Left lobe of liver (tissue), 2 donors: Measurements from ENCODE around the gene PSMA2. TPM values are rescaled to one million over a fixed set of nuclear protein-coding genes. Genes with fewer than 3 reads are reported as not detected.

Source experiments
- ATAC-seq: fragments of 200-7000 bp; cut with Tn5 transposase; one replicate; pipeline ENCODE4 v1.9.1; 2020; ENCODE audit warnings: mild to moderate bottlenecking, moderate library complexity
- DNase-seq: peaks from one replicate; pipeline ENCODE4 v3.0.0-alpha.2; 2020; ENCODE audit warnings: low spot score
- total RNA-seq: library from RNA; stranded (reverse); gene quantifications from one replicate; pipeline ENCODE4 v1.2.1, GENCODE V29; 2021
- donor health status: DM: no; HTN: no; CAD: no; lungs with moderate emphysema.
- donor health status: DM: no; HTN: yes; CAD: no.

Gene PSMA2
- total RNA-seq = 59.7 TPM

DNA sequence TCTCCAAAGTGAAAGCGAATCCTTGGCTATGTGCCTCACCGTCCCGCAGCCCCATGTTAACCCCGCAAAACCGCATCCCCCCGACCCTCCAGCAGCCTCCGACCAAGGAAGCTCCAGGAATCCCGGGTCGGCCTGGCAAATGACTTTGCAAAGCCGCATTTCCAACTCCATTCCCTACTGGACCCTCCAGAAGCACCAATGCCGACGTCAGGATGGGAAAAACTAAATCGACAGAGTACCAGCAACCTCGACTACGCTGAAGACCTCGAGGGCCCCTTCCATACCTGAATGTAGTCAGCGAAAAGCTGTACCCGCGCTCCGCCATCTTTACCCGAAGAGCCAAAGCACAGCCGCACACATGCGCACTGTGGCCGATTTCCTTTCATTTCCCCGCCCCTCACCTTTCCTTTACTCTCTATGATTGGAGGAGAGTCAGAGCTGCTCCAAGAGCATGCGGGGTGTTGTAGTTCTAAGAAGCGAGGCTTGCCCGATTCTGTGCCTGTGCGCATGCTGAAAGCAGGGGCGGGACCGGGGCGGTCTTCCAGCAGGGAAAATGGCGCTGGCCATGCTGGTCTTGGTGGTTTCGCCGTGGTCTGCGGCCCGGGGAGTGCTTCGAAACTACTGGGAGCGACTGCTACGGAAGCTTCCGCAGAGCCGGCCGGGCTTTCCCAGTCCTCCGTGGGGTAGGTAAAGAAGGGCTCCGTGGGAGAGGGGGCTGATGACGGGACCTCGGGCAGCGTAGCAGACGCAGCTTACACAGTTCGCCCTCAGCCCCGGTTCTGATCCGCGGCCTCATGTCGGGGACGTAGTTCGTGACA lies at the start of gene PSMA2, which contains the start of gene MRPL32:
Gene PSMA2, minus strand, starts transcription at position 341 of the 818 bp plus-strand sequence. Its CDS starts 16 bp downstream, at position 325.
Gene MRPL32, plus strand, starts transcription at position 543 of the 818 bp plus-strand sequence. Its CDS starts 11 bp downstream, at position 554.
- ATAC-seq (peak; percentile 95), DNase-seq (peak; percentile 96)

DNA sequence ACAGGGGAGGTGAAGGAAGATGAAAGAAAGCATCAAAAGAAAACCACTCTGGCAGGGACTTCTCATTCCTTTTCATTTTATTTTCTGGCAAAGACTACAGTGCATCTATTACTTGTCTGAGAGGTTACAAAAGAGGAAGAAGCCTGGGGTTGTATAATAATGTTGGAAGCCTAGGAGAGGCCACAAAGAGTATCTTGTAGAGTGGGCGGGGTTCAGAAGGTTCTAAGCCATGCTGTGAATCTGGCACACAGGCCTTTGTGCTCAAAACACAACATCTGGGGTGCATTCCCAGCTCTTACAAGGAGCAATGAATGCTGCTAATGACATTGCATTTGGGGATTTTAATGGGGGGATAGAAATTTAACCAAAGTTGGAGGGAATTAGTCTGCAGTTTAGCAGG lies 49.6 kb upstream of the PSMA2 start:
- DNase-seq = no peak
- no peak for ATAC-seq

DNA sequence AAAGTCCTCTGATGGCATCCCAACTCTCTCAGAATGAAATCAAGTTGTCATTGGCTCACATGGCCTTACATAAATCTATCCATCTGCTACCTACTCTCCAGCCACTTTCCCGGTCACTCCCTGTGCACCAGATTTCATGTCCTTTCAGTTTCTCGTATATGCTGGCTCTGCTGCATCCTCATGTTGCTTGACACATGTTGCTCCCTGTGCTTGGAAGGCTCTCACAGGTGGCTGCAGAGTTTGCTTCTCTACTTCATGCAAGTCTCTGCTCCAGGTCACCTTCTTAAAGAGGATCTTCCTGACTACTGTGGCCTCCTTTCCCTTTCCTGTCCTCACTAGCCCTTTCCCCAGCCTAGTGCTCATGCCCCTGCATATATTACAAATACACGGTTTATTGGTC lies 48.5 kb upstream of the PSMA2 start:
- no peak for DNase-seq
- ATAC-seq = no peak

DNA sequence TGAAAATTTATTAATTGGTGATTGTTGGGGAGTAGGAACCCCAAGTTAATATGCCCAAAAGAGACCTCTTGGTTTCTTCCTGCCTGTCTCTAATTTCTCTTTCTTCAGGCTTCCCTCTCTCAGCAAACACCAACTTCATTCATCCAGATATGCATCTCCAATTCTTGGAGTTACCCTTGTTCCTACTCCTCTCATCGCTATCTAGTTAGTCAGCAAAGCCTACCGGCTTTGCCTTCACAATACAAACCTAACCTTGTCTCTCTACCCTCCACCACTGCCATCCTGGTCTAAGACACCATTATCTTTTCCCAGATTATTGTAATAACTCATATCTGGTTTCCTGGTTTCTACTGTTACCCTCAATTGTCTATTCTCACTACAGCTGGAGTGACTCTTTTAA lies 48.1 kb upstream of the PSMA2 start:
- DNase-seq = no peak
- no peak for ATAC-seq

DNA sequence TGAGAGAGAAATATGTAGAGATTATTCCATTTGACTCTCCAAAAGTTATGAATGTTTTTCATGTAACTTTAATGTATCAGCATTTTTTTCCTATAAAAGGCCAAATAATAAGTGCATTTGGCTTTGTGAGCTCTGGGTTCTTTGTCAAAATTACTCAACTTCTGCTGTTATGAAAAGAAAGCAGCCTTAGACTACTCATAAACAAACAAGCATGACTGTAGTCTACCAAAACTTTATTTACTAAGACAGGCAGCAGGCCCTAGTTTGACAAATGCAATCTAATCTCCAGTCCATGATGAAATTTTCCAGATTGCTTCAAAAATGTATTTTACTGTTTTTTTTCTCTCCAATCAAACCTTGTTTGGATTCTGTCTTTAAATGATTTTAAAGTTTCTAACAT lies 46.5 kb upstream of the PSMA2 start:
- ATAC-seq = no peak
- no peak for DNase-seq

DNA sequence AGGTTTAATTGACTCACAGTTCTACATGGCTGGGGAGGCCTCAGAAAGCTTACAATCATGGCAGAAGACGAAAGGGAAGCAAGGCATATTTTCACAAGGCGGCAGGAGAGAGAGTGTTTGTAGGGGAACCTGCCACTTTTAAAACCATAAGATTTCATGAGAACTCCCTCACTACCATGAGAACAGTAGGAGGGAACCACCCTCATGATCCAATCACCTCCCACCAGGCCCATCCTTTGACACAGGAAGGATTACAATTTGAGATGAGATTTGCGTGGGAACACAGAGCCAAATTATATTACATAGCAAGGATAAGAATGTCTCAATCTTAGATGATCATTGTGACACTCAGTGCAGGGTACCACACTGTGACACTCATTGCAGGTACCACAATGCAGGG lies 44.4 kb upstream of the PSMA2 start:
- no peak for DNase-seq
- no peak for ATAC-seq

DNA sequence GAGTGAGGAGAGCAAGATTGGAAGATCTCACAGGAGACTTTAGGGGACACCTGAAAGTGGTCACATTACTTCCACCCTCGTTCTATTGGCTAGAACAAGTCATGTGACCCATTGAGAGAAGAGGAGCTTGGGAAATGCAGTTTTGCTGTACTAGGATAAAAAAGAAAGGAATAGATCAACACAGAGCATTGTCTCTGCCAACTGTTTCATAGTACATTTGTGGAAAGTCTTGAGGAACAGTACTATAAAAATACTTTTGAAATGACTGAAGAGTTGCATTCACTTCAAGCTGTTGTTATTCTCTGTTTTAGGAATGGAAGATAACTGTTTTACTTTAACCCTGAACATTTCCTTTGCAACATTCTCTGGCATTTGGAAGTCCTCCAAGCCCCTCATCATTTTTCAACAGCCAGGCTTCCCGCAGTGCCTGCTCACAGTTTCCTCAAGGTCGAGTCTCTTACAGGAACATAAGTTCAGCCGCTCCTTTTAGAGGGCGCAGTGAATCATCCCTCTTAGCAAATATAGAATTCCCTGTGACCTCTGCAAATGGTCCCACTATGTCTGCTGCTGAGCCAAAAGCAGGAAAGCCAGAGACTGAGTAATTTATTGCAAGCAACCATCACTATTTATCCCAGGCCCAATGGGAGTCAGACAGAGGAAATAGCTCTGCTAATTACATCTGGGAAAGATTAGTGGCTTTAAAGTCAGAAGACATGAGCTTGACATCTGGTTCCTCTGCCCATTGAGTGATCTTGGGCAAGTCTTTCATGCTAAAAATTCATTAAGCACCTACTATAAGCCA lies 40.9 kb upstream of the PSMA2 start:
- ATAC-seq (peak; percentile 59), DNase-seq (no peak)

DNA sequence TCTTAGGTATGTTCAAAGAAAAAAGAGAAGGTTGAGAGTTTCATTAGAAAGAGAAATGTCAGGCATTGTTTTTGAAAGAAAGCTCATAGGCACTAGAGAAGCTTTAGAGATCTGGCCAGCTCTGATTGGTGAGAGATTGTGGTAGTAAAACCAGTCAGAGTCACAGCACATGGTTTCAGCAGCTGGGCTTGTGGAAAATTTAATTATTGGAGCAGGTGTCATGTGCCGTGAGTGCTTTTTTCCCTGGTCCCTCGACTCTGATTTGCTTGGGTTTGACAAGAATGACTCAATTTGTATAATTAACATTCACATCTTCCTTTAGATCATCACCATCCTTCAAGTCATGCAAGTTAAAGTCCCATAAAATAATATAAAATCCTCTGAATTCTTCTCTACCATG lies 35.4 kb upstream of the PSMA2 start:
- no peak for DNase-seq

DNA sequence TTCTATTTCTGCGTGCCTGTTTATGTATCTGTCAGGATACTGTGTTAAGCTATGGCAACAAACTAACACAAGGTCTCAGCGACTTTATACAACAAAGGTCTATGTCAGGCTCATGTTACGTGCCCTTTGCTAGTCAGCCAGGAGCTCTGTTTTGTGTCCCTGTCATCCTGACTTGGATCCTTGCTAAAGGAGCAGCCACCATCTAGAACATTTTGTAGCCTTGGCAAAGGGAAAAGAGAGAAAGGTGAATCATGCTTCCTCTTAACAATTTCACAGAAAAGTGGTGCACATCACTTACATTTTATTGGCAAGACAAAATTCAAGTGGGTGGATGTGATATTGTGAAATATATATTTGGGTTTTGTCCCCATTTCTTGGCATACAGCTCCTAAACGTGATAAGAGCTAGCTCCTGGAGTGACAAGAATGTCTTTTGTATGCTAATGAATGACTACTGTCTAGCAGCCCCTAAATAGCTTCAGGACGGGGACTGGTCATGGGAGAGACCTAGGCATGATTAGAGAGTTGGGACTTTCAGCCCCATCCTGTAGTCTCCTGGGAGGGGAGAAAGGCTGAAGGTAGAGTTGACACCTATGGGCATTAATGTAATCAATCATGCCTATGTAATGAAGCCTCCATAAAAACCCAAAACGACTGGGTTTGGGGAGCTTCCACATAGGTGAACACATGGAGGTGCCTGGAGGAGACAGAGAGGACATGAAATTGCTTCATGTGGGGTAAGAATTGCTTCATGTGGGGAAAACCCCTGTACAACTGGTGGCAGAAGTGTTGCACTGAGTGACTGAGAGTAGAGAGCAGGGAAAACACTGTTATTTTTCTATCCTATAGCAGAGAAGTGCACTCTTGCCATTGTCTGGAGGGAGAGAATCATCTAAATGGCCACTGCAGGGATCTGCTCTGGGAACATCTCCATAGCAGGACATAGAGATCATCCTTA lies 33.2 kb upstream of the PSMA2 start:
- ATAC-seq (no peak), DNase-seq (no peak)

More for the DNA sequence above, 35.4 kb upstream of the PSMA2 start:
- ATAC-seq = no peak

DNA sequence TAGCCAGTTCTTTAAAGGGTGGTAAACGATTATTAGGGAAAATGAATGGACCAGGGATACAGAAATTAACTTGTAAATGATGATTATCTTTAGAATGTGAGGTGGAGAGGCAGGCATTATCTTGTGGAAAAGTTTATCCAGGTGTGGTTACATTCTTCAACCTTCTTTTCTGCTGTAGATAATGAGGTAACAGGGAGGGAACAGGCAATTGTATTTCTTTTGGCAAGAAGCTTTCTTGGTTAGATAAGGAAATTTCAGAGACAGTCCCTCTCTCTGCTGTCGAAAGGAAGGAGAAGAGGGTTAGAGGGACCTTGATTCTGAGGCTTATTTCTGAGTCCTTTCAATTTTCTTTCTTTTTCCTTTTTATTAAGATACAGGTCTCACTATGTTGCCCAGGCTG lies 32.3 kb upstream of the PSMA2 start:
- ATAC-seq = no peak
- no peak for DNase-seq

DNA sequence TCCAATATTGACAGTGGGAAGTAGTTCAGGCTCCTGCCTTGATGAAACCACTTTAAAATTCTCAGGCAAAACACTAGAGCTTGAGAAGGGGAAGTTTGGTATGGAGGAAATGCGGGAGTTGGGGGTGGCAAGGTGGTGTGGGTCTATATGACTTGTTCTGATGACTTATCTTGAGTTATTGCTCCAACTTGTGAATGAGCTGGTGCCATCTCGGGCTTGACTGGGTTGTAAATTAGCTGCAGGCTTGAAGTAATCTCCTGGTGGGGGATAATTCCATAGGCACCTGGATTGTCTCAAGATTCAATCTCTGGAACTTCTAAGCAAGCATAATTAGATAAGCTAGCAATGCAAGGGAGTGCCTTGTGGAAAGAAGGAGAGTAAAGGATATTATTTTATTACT lies 29.2 kb upstream of the PSMA2 start:
- no peak for ATAC-seq
- DNase-seq = no peak

DNA sequence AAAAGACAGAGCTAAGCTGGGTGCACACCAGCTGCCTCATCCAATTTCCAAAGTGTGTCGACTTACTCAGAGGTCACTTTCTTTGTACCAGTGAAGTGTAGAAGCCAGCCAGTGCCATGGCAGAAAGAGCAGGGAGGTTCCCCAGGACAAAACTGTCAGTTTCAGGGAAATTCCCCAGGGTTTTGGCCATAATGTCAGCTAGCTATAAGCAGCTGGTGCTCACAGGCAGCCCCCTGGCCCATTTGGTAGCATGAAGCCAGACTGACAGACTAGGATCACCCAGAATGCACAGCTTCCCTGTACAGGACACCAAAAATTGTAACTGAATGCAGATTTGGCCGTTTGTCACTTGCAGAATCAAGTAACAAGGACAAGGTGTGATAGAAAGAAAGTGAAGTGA lies 28.8 kb upstream of the PSMA2 start:
- DNase-seq (no peak), ATAC-seq (no peak)

DNA sequence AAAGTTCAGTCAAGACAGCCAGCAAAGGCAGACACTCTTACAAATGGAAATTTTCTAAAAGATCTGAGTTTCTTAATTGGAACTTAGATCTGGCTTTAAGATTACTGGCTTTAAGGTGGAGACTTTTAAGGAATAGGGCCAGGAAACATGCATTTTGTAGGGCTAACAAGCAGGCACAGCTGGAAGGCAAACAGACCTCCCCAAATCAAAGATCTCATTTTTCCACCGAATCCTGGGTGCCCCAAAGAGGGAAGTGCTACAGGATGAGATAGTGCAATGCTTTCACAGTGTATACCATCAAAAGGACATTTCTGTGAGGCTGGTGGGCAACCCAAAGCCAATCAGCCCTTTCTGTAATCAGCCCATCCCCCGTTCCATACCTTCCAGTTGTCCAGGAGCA lies 27.6 kb upstream of the PSMA2 start:
- no peak for ATAC-seq
- no peak for DNase-seq

DNA sequence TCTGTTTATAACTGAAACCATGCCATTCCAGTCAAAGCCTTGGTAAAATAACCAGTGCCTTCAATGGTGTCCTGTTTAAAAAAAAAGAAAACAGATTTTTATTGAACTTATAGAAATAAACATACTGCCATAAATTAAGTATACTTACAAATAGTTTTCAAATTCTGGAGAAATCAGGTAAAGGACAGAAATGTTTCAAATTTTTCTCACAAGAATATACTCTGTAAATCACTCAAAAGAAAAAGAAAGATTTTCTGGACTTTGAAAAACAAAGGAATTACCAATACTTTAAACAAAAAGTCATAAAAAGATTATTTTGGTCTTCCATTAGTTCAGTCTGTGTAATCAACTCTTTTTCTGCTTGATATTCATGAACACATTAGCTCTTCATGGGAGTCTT lies 24.1 kb upstream of the PSMA2 start:
- no peak for DNase-seq
- ATAC-seq = no peak

DNA sequence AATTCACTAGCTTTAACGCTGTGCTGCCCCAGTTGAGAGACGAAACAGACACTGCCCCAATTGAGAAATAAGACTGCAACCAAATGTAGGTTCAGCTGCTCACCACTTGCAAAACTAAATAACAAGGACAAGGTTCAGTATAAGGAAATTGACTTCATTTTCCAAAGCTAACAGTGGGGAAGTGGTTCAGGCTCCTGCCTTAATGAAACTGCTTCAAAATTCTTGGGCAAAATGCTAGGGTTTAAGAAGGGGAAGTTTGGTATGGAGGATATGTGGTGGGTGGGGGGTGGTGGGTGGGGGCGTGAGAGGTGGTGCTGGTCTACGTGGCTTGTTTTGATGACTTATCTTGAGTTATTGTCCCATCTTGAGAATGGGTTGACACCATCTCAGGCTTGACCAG lies 22.0 kb upstream of the PSMA2 start:
- ATAC-seq (no peak), DNase-seq (no peak)

DNA sequence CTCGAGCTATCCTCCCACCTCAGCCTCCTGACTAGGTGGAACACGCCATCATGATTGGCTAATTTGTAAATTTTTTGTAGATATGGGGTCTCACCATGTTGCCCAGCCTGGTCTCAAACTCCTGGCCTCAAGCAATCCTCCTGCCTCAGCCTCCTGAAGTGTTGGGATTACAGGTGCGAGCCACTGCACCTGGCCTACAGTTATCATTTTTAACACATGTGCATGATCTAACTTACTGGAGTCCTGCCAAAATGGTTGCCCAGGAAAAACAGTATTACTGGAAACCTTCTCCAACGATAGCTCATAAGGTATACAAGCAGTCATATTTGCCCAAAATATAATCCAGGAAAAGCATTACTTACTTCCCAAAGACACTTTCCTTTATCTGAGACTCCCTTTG lies 20.4 kb upstream of the PSMA2 start:
- ATAC-seq = no peak
- DNase-seq = no peak

DNA sequence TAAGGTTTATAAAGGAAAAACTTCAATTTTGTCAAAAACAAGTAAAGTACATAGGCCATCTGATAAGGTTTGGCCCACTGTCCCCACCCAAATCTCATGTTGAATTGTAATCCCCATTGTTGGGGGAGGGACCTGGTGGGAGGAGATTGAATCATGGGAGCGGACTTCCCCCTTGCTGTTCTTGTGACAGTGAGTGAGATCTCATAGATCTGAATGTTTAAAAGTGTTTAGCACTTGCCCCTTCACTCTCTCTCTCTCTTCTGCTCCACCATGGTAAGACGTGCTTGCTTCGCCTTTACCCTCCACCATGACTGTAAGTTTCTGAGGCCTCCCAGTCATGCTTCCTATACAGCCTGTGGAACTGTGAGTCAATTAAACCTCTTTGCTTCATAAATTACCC lies 18.4 kb upstream of the PSMA2 start:
- ATAC-seq = no peak
- no peak for DNase-seq

DNA sequence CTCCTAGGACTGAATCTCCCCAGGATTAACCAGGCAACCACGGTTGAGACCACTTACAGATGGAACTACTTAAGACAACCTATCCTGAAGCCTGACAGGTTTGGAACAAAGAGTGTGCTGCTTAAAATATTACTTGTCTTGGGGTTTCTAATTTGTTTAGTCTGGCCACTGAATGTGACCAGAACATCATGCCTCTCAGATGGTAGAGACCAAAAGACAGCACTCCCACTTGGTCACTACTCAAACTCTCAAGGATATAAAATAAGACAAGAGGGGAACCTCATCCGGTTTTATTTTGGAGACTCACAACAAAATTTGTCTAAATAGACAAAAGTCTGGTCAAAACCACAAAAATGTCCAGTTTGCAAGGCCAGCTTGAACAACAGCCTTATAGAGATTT lies 15.5 kb upstream of the PSMA2 start:
- DNase-seq = no peak
- no peak for ATAC-seq

DNA sequence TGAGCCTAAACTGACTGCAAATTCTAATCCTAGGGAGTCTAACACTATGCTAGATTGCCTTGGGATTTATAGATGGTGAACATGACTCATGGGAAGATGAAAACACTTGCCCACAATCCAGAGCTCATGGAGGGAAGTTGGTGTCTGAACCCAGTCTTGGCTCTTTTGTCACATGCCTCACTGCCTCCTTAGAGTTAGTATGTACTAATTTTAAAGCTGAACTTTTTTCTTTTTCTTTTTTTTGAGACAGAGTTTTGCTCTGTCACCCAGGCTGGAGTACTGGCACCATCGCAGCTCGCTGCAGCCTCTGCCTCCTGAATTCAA lies 14.6 kb upstream of the PSMA2 start:
- no peak for DNase-seq
- no peak for ATAC-seq

DNA sequence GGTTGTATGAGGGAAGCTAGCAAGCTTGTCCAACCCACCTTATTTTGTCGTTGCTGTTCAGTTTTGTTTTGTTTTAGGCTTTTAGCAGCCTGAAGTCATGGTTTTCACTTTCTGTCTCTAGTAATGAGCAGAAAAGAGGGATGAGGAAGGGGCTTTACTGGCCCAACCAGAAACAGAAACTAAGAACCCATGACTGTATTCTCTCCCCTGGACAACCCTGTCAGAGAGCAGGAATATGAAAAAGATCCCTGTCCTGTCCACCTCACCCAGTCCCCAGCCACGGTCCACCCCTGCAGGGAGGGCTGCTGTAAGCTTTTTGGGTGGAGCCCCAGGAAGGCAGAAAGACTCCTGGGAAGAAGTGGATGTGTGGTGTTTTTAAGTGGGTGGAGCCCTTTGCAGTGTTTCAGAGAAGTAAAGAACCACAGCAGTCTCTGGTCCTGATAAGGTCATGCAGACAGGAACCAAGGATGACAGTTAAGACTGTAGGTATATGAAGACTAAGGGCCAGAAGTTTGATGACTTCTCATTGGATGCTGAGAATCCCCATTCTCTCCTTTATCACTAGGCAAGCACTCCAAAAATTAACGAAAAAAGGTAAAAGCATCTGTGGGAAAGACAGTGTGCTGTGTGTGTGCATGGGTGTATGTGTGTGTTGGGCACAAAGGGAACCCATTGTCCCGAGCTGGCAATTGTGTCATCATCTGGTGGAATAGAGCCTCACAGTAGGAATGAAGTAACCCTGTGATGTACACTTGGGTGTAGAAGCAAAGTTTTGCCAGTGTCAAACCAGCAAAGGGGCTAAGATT lies 14.1 kb upstream of the PSMA2 start:
- DNase-seq (no peak), ATAC-seq (no peak)
